ENCODE results near the gene HS6ST2. TPM values are rescaled to one million over a fixed set of nuclear protein-coding genes. Genes with fewer than 3 reads are reported as not detected.

Gene HS6ST2
- total and polyA plus RNA-seq, 9 donors = 27.8 to 52.3 (median 38.8) TPM

DNA sequence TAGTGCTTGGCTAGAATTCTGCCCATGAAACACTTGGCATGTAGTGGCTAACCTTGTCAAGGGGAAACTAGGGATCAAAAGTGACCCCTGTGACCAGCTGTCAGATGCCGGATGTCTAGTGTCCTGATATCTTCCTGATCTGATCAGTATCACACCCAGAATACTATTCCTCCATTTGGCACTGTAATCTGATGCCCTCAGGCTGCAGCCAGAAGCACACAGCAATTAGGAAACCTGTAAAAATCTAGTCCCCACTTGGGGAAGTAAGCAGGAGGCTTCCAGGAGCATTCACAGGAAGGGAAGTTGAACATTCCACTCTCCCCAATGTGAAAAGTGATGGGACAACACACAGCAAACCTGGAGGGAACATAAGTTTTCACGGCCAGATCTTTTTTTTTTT lies 125.1 kb downstream of the HS6ST2 start:
- no CpG with 5 or more reads among the region's 2 CpGs for WGBS (ENCODE audit: insufficient coverage)
- no peaks in the 10 kb centered on the region for H3K36me3 ChIP-seq (ENCODE audit: control insufficient read depth, insufficient read depth, low read length)
- H3K4me1 ChIP-seq (ENCODE audit: control insufficient read depth, insufficient read depth, low read length) = peaks cover 13% of the 10 kb centered on the region
- H3K4me3 ChIP-seq (ENCODE audit: low read length) = no peak overlapping the region
- DNase-seq = peak; percentile 18
- no peak overlapping the region for H3K27ac ChIP-seq (ENCODE audit: low read length)
- H3K9me3 ChIP-seq (replicated peaks; ENCODE audit: control insufficient read depth, low read depth, low read length) = no peaks in the 10 kb centered on the region
- H3K27me3 ChIP-seq (ENCODE audit: control insufficient read depth, insufficient read depth, low read length) = peaks cover 17% of the 10 kb centered on the region

- peak; percentile 80 for DNase-seq
- no peak overlapping the region for H3K4me3 ChIP-seq (ENCODE audit: low read length)
- WGBS (ENCODE audit: insufficient coverage) = 42% methylated on average over 6 of the region's 8 CpGs
- H3K27me3 ChIP-seq (ENCODE audit: control insufficient read depth, insufficient read depth, low read length) = peaks cover 15% of the 10 kb centered on the region
- H3K9me3 ChIP-seq (replicated peaks; ENCODE audit: control insufficient read depth, low read depth, low read length) = no peaks in the 10 kb centered on the region
- H3K27ac ChIP-seq (ENCODE audit: low read length) = peak overlapping the region; percentile 39
- no peaks in the 10 kb centered on the region for H3K36me3 ChIP-seq (ENCODE audit: control insufficient read depth, insufficient read depth, low read length)
- H3K4me1 ChIP-seq (ENCODE audit: control insufficient read depth, insufficient read depth, low read length) = peaks cover 8% of the 10 kb centered on the region
These were observed 127.0 kb downstream of the HS6ST2 start for GRCh38 chrX:132831336-132831973.

GRCh38 chrX:132822634-132823012 lies 135.8 kb downstream of the HS6ST2 start:
- no peak overlapping the region for H3K4me3 ChIP-seq (ENCODE audit: low read length)
- H3K27ac ChIP-seq (ENCODE audit: low read length) = no peak overlapping the region
- WGBS (ENCODE audit: insufficient coverage) = 32% methylated on average over 2 of the region's 2 CpGs
- H3K27me3 ChIP-seq (ENCODE audit: control insufficient read depth, insufficient read depth, low read length) = peaks cover 10% of the 10 kb centered on the region
- no peaks in the 10 kb centered on the region for H3K9me3 ChIP-seq (replicated peaks; ENCODE audit: control insufficient read depth, low read depth, low read length)
- peak; percentile 25 for DNase-seq
- no peaks in the 10 kb centered on the region for H3K4me1 ChIP-seq (ENCODE audit: control insufficient read depth, insufficient read depth, low read length)
- H3K36me3 ChIP-seq (ENCODE audit: control insufficient read depth, insufficient read depth, low read length) = no peaks in the 10 kb centered on the region

GRCh38 chrX:132821974-132822633 lies 136.3 kb downstream of the HS6ST2 start:
- WGBS (ENCODE audit: insufficient coverage) = 100% methylated on average over 1 of the region's 3 CpGs
- Histone ChIP-seq H3K9me3 (replicated peaks; ENCODE audit: control insufficient read depth, low read depth, low read length) (no peaks in the 10 kb centered on the region), H3K4me1 (ENCODE audit: control insufficient read depth, insufficient read depth, low read length) (no peaks in the 10 kb centered on the region), H3K27ac (ENCODE audit: low read length) (no peak overlapping the region), H3K36me3 (ENCODE audit: control insufficient read depth, insufficient read depth, low read length) (no peaks in the 10 kb centered on the region), H3K4me3 (ENCODE audit: low read length) (no peak overlapping the region), H3K27me3 (ENCODE audit: control insufficient read depth, insufficient read depth, low read length) (peaks cover 10% of the 10 kb centered on the region)
- no peak for DNase-seq

- no peak for DNase-seq
- 89% methylated on average over 3 of the region's 5 CpGs for WGBS (ENCODE audit: insufficient coverage)
- Histone ChIP-seq H3K4me3 (ENCODE audit: low read length) (no peak overlapping the region), H3K27ac (ENCODE audit: low read length) (no peak overlapping the region), H3K4me1 (ENCODE audit: control insufficient read depth, insufficient read depth, low read length) (no peaks in the 10 kb centered on the region), H3K36me3 (ENCODE audit: control insufficient read depth, insufficient read depth, low read length) (no peaks in the 10 kb centered on the region), H3K27me3 (ENCODE audit: control insufficient read depth, insufficient read depth, low read length) (peaks cover 7% of the 10 kb centered on the region), H3K9me3 (replicated peaks; ENCODE audit: control insufficient read depth, low read depth, low read length) (no peaks in the 10 kb centered on the region)
These were observed 137.8 kb downstream of the HS6ST2 start for GRCh38 chrX:132820675-132821074.

DNA sequence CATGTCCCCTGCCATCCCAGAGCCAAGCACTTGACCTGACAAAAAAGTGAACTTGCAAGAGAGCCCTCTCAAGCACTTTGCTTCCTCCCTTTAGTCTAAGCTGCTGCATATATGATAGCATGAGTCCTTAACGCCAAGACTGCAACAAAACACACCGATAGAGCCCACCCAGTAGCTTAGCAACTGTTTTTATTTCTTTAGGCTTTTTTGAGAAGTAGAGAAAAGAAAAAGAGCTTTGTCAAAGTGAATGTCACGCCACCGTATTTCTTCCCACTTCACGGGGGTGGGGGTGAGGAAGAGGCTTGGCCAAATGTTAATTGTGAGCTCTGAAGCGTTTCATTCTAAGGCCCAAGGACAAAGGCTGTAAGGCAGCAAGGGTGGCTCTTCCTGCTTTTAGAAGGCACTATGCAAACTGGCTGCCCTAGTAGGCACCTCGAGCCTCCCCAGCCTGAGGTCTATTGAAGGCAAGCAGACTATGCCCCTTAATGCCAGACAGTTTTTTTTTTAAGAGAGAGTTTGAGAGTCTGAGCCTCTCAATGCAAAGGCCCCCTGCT lies 138.6 kb downstream of the HS6ST2 start:
- Histone ChIP-seq H3K4me1 (ENCODE audit: control insufficient read depth, insufficient read depth, low read length) (no peaks in the 10 kb centered on the region), H3K4me3 (ENCODE audit: low read length) (no peak overlapping the region), H3K27ac (ENCODE audit: low read length) (no peak overlapping the region), H3K9me3 (replicated peaks; ENCODE audit: control insufficient read depth, low read depth, low read length) (no peaks in the 10 kb centered on the region), H3K36me3 (ENCODE audit: control insufficient read depth, insufficient read depth, low read length) (no peaks in the 10 kb centered on the region), H3K27me3 (ENCODE audit: control insufficient read depth, insufficient read depth, low read length) (peaks cover 7% of the 10 kb centered on the region)
- DNase-seq = no peak
- 67% methylated on average over 4 of the region's 7 CpGs for WGBS (ENCODE audit: insufficient coverage)

- no peak overlapping the region for H3K27ac ChIP-seq (ENCODE audit: low read length)
- H3K27me3 ChIP-seq (ENCODE audit: control insufficient read depth, insufficient read depth, low read length) = peaks cover 7% of the 10 kb centered on the region
- DNase-seq = no peak
- no peaks in the 10 kb centered on the region for H3K4me1 ChIP-seq (ENCODE audit: control insufficient read depth, insufficient read depth, low read length)
- no peaks in the 10 kb centered on the region for H3K9me3 ChIP-seq (replicated peaks; ENCODE audit: control insufficient read depth, low read depth, low read length)
- H3K36me3 ChIP-seq (ENCODE audit: control insufficient read depth, insufficient read depth, low read length) = no peaks in the 10 kb centered on the region
- no peak overlapping the region for H3K4me3 ChIP-seq (ENCODE audit: low read length)
These were observed 139.8 kb downstream of the HS6ST2 start for GRCh38 chrX:132818638-132819037.

GRCh38 chrX:132815643-132816042 lies 142.8 kb downstream of the HS6ST2 start:
- Histone ChIP-seq H3K9me3 (replicated peaks; ENCODE audit: control insufficient read depth, low read depth, low read length) (no peaks in the 10 kb centered on the region), H3K36me3 (ENCODE audit: control insufficient read depth, insufficient read depth, low read length) (no peaks in the 10 kb centered on the region), H3K27me3 (ENCODE audit: control insufficient read depth, insufficient read depth, low read length) (peaks cover 8% of the 10 kb centered on the region), H3K4me3 (ENCODE audit: low read length) (no peak overlapping the region), H3K27ac (ENCODE audit: low read length) (no peak overlapping the region), H3K4me1 (ENCODE audit: control insufficient read depth, insufficient read depth, low read length) (no peaks in the 10 kb centered on the region)
- no peak for DNase-seq
- no CpG with 5 or more reads among the region's 2 CpGs for WGBS (ENCODE audit: insufficient coverage)

- Histone ChIP-seq H3K27me3 (ENCODE audit: control insufficient read depth, insufficient read depth, low read length) (peaks cover 6% of the 10 kb centered on the region), H3K4me3 (ENCODE audit: low read length) (no peak overlapping the region), H3K9me3 (replicated peaks; ENCODE audit: control insufficient read depth, low read depth, low read length) (no peaks in the 10 kb centered on the region), H3K27ac (ENCODE audit: low read length) (no peak overlapping the region), H3K36me3 (ENCODE audit: control insufficient read depth, insufficient read depth, low read length) (no peaks in the 10 kb centered on the region), H3K4me1 (ENCODE audit: control insufficient read depth, insufficient read depth, low read length) (no peaks in the 10 kb centered on the region)
- WGBS (ENCODE audit: insufficient coverage) = 50% methylated on average over 1 of the region's 5 CpGs
- no peak for DNase-seq
These were observed 147.3 kb downstream of the HS6ST2 start for GRCh38 chrX:132810964-132811712.

- peaks cover 6% of the 10 kb centered on the region for H3K27me3 ChIP-seq (ENCODE audit: control insufficient read depth, insufficient read depth, low read length)
- H3K4me3 ChIP-seq (ENCODE audit: low read length) = no peak overlapping the region
- 50% methylated on average over 1 of the region's 3 CpGs for whole genome bisulfite sequencing (ENCODE audit: insufficient coverage)
- H3K36me3 ChIP-seq (ENCODE audit: control insufficient read depth, insufficient read depth, low read length) = no peaks in the 10 kb centered on the region
- H3K27ac ChIP-seq (ENCODE audit: low read length) = no peak overlapping the region
- H3K9me3 ChIP-seq (replicated peaks; ENCODE audit: control insufficient read depth, low read depth, low read length) = no peaks in the 10 kb centered on the region
- H3K4me1 ChIP-seq (ENCODE audit: control insufficient read depth, insufficient read depth, low read length) = no peaks in the 10 kb centered on the region
- DNase-seq = no peak
These were observed 147.9 kb downstream of the HS6ST2 start for GRCh38 chrX:132810488-132810887.
